Right ventricle myocardium inferior (tissue), 1 donor: Measurements from ENCODE around the gene ZNF805. TPM values are rescaled to one million over a fixed set of nuclear protein-coding genes. Genes with fewer than 3 reads are reported as not detected.

ENCODE experiments used
- ATAC-seq: fragments of 200-7000 bp; cut with Tn5 transposase; one replicate; pipeline ENCODE4 v1.9.1; 2020; ENCODE audit warnings: mild to moderate bottlenecking, moderate library complexity
- DNase-seq: peaks from one replicate; pipeline ENCODE4 v3.0.0; 2021; ENCODE audit errors: missing footprints
- intact Hi-C: fragments of 100-400 bp; cut with DNase I; formaldehyde crosslinking; loops from one replicate; pipeline ENCODE4 v1.11.0; 2022
- total RNA-seq: library from RNA; stranded (reverse); fragmentation: NEBNext Ultra II Directional; extraction: Animal tissue kit (Norgen Biotek cat#: 25700); gene quantifications from one replicate; pipeline ENCODE4 v1.2.1, GENCODE V29; 2021
- donor health status: DM: no; HTN: yes; CAD: no; lungs with severe emphysema.

Gene ZNF805
- total RNA-seq, 1 donor from 2014 or later = 9.7 TPM

DNA sequence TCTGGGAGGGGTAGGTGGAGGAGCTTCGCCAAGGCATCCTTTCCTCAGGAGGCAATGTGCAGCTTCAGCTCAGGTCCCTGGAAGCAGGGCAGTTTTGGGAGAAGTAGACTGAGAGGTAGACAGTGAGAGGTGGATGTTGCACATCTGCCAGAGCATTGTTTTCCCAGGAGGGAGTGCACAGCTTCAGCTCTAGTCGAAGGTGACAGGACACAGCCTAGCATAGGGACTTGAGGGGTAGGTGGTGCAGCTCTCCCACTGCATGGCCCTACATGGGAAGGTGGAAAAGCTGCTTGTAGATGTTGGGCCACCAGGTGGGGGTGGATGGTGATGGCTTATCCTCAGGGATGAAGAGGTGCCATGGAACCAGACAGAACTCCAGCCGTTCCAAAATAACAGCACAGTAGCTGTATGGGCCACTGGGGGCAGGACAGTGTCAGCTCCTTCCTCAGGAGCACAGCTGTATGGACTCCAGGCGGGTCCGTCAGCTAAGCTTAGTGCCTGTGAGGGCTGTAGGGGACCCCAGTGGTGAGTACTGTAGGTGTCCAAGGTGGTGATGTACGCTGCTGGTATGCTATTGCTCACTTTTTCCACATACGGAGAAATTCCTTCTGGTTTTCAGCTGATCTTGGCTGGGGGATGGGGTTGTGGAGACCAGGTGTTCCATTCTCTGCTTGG is 62.4 kb downstream of the ZNF805 start:
- no peak for DNase-seq
- ATAC-seq = no peak
- intact Hi-C loops = no loop called here

Other genes with a start within 250 kb of the ZNF805 start
- not detected for gene USP29, start 120.6 kb upstream of the ZNF805 start, total RNA-seq
- gene ZIM3, start 95.4 kb upstream of the ZNF805 start, total RNA-seq = not detected
- gene DUXA, start 73.1 kb upstream of the ZNF805 start, total RNA-seq = not detected
- 16.5 TPM for gene ZNF264, start 49.1 kb upstream of the ZNF805 start, total RNA-seq
- 1.2 TPM for gene AURKC, start 9.6 kb upstream of the ZNF805 start, total RNA-seq
- gene ZNF460, start 39.9 kb downstream of the ZNF805 start, total RNA-seq = 27.3 TPM
- gene ZNF543, start 79.8 kb downstream of the ZNF805 start, total RNA-seq = 5.3 TPM
- 7.8 TPM for gene ZNF304, start 110.6 kb downstream of the ZNF805 start, total RNA-seq
- 9.7 TPM for gene TRAPPC2B, start 122.9 kb downstream of the ZNF805 start, total RNA-seq
- 2.4 TPM for gene ZNF547, start 122.9 kb downstream of the ZNF805 start, total RNA-seq
- 14.7 TPM for gene ZNF548, start 149.2 kb downstream of the ZNF805 start, total RNA-seq
- gene ZNF17, start 170.5 kb downstream of the ZNF805 start, total RNA-seq = 9.4 TPM
- 3.2 TPM for gene ZNF749, start 194.7 kb downstream of the ZNF805 start, total RNA-seq
- gene VN1R1, start 216.5 kb downstream of the ZNF805 start, total RNA-seq = 3.3 TPM
- 18.3 TPM for gene ZNF772, start 236.9 kb downstream of the ZNF805 start, total RNA-seq
- gene ZNF419, start 247.1 kb downstream of the ZNF805 start, total RNA-seq = 6.8 TPM